ENCODE measurements around the gene SLC12A8.

SLC12A8 gene

DNA sequence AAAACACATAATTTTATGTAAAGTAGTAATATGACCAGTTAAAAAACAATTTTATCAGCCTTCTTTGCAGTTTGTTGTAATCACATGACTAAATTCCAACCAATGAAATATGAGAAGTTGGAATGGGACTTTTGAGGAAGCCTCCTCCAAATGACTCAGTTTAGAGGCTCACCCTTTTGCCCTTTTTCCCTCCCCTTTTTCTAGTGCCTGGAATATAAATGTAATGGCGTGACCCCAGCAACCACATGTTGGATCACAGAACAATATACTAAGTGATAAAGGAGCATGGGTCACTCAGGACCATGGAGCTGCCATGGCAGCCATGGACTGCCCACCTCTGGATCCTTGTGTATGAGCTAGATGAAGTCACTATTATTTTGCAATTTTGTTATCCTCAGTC is 107.9 kb downstream of the SLC12A8 start:
- DNase-seq (ENCODE audit: low read depth), result no peak
- TF ChIP-seq MYC (IDR thresholded peaks at IDR 0.05; ENCODE audit: low read depth, low read length) (no peak), POLR2A (IDR thresholded peaks at IDR 0.05; ENCODE audit: extremely low read depth, insufficient read length) (no peak)
- TF ChIP-seq, protein P1, sequence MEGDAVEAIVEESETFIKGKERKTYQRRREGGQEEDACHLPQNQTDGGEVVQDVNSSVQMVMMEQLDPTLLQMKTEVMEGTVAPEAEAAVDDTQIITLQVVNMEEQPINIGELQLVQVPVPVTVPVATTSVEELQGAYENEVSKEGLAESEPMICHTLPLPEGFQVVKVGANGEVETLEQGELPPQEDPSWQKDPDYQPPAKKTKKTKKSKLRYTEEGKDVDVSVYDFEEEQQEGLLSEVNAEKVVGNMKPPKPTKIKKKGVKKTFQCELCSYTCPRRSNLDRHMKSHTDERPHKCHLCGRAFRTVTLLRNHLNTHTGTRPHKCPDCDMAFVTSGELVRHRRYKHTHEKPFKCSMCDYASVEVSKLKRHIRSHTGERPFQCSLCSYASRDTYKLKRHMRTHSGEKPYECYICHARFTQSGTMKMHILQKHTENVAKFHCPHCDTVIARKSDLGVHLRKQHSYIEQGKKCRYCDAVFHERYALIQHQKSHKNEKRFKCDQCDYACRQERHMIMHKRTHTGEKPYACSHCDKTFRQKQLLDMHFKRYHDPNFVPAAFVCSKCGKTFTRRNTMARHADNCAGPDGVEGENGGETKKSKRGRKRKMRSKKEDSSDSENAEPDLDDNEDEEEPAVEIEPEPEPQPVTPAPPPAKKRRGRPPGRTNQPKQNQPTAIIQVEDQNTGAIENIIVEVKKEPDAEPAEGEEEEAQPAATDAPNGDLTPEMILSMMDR (IDR thresholded peaks at IDR 0.05; ENCODE audit: low read depth, low read length), result no peak
- TF ChIP-seq, protein P2, sequence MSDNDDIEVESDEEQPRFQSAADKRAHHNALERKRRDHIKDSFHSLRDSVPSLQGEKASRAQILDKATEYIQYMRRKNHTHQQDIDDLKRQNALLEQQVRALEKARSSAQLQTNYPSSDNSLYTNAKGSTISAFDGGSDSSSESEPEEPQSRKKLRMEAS (IDR thresholded peaks at IDR 0.05; ENCODE audit: low read depth, low read length), result no peak
- H3K4me3 ChIP-seq (ENCODE audit: low read depth, low read length), result no peak overlapping the region

DNA sequence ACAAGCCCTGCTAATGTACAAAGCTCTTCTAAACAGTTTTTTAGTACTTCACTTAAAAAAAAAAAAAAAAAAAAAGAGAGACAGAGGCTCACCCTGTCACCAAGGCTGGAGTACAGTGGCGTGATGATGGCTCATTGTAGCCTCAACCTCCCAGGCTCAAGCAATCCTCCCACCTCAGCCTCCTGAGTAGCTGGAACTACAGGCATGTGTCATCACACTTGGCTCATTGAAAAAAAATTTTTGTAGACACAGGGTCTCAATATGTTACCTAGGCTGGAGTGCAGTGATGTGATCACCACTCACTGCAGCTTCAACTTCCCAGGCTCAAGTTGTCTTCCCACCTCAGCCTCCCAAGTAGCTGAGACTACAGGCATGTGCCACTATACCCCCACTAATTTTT is 109.1 kb downstream of the SLC12A8 start:
- DNase-seq (ENCODE audit: low read depth), result no peak
- H3K4me3 ChIP-seq (ENCODE audit: low read depth, low read length), result no peak overlapping the region

DNA sequence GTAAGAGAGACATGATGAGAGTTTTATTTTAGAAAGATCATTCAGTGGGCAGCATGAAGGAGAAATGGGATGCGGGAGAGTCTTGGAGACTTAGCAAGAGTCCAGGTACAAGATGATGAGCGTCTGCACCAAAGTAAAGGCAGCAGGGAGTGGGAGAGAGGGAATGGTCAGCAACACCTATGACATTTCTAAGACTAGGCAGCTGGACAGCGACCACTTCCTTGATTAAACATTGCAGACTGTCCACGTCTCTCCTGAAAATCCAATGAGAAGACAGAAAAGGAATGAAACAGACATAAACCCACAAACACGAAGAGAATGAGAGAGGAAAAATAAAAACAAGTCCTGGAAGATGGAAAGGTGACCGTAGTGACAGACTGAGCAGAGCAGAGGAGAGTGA is 110.1 kb downstream of the SLC12A8 start:
- no peak for DNase-seq (ENCODE audit: low read depth)
- H3K4me3 ChIP-seq (ENCODE audit: low read depth, low read length), result no peak overlapping the region
- TF ChIP-seq MYC (IDR thresholded peaks at IDR 0.05; ENCODE audit: low read depth, low read length) (no peak), POLR2A (IDR thresholded peaks at IDR 0.05; ENCODE audit: extremely low read depth, insufficient read length) (no peak)
- TF ChIP-seq, protein P2 (IDR thresholded peaks at IDR 0.05; ENCODE audit: low read depth, low read length), result no peak
- TF ChIP-seq, protein P1 (IDR thresholded peaks at IDR 0.05; ENCODE audit: low read depth, low read length), result no peak

More for the DNA sequence above, 109.1 kb downstream of the SLC12A8 start:
- TF ChIP-seq MYC (IDR thresholded peaks at IDR 0.05; ENCODE audit: low read depth, low read length), result no peak
- no peak for TF ChIP-seq POLR2A (IDR thresholded peaks at IDR 0.05; ENCODE audit: extremely low read depth, insufficient read length)
- TF ChIP-seq, protein P1 (IDR thresholded peaks at IDR 0.05; ENCODE audit: low read depth, low read length), result no peak
- TF ChIP-seq, protein P2 (IDR thresholded peaks at IDR 0.05; ENCODE audit: low read depth, low read length), result no peak

DNA sequence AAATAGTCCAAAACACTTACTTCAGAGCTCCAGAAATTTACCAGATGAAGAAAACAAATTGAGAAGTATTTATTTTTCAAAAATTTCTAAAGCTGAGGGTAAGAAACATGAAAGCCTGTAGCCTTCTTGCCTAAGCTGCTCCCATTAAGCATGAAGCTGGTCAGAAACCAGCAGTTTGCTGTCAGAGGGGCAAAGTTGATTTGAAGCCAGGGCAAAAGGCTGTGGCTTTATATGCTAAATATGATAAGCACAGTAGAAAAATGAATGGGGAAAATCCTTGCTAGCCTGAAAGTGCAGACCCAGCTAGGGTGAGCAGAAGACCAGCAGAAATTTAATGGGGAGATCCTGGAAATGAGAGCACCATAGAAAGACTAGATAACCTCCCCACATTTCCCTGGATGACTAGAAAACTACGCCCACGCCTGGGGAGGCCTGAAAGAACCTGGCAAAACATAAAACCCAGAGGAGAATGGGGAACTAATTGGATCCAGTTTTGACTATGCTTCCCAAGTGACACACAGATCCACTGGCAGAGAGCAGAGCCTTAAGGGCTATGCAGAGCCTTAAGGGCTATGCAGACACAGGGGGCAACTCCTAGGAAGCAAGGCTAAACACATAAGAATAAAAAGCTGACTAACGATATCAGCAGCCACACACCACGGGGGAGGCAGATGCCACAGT is 113.8 kb downstream of the SLC12A8 start:
- H3K4me3 ChIP-seq (ENCODE audit: low read depth, low read length), result no peak overlapping the region
- DNase-seq (ENCODE audit: low read depth), result no peak
- TF ChIP-seq POLR2A (IDR thresholded peaks at IDR 0.05; ENCODE audit: extremely low read depth, insufficient read length) (no peak), MYC (IDR thresholded peaks at IDR 0.05; ENCODE audit: low read depth, low read length) (no peak)

DNA sequence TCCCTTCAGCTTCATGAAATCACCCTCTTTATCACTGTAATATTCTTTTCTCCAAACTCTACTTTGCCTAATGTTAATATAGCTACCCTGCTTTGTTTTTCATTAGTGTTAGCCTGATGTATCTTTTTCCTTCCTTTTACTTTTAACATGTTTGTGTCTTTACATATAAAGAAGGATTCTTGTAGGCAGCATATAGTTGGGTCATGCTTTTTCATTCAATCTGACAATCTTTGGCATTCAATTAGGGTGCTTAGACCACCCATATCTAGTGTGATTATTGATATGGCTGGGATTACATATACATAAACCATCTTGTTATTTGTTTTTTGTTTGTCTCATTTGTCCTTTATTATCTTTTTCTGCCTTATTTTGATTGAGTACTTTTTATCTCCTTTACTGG is 121.9 kb downstream of the SLC12A8 start:
- TF ChIP-seq, protein P1 (IDR thresholded peaks at IDR 0.05; ENCODE audit: low read depth, low read length), result no peak
- TF ChIP-seq POLR2A (IDR thresholded peaks at IDR 0.05; ENCODE audit: extremely low read depth, insufficient read length) (no peak), MYC (IDR thresholded peaks at IDR 0.05; ENCODE audit: low read depth, low read length) (no peak)
- TF ChIP-seq, protein P2 (IDR thresholded peaks at IDR 0.05; ENCODE audit: low read depth, low read length), result no peak
- no peak for DNase-seq (ENCODE audit: low read depth)
- H3K4me3 ChIP-seq (ENCODE audit: low read depth, low read length), result no peak overlapping the region

DNA sequence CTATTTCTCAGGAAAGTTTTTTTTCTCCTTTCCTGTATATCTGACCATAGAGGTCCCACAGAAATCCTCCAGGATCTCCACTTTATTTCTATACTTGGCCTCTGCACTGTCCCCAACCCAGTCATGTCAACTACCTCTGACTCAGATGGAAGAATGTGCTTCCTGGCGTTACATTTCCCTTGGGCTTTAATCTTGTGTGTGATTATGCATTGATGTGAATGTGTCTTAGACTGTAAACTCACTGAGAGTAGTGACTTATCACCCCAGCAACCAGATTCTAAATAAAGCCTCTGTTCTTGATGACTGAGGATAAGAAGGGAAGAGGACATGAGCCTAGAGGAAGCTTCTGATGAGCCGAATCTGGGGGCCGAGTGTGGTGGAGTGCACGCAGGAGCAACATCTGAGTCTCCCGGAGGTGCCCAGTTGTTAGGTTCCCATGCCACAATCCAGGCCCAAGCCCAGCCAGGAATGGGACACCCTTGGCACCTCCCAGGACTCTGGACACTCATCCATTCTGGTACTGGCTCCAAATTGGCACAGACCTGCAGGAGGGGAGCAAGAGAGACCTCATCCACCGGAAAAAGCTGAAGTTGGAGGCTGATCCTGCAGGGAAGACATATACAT is 124.7 kb downstream of the SLC12A8 start:
- TF ChIP-seq POLR2A (IDR thresholded peaks at IDR 0.05; ENCODE audit: extremely low read depth, insufficient read length) (no peak), MYC (IDR thresholded peaks at IDR 0.05; ENCODE audit: low read depth, low read length) (no peak)
- TF ChIP-seq, protein P1 (IDR thresholded peaks at IDR 0.05; ENCODE audit: low read depth, low read length), result no peak
- TF ChIP-seq, protein P2 (IDR thresholded peaks at IDR 0.05; ENCODE audit: low read depth, low read length), result no peak
- no peak for DNase-seq (ENCODE audit: low read depth)
- no peak overlapping the region for H3K4me3 ChIP-seq (ENCODE audit: low read depth, low read length)
